ENCODE measurements around the gene CARMIL1. TPM values are rescaled to one million over a fixed set of nuclear protein-coding genes. Genes with fewer than 3 reads are reported as not detected.

The CARMIL1 gene
- total RNA-seq, 1 donor from 2014 or later: 86.3 TPM

DNA sequence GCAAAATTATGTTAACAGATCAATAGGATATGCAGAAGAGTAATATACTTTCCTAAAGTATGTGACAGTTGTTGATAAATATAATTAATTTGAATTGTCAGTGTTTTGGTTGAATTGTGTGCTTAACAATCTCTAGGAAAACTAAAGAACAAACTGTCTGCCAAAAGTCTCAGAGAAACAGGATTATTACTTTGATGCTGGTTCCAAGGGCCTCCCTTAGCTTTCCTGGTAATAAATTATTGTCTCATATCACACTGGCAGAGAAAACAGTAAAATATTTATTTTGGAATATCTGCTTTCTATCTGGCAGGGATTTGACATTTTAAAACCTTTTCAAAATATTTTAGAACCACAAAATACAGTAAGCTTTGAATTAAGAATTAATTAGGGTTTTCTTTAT lies 40.1 kb upstream of the CARMIL1 start:
- Mint-ChIP-seq H3K27ac (no peak overlapping the region), H3K27me3 (peaks cover 2% of the 10 kb centered on the region), H3K4me1 (ENCODE audit: low read depth) (peaks cover 2% of the 10 kb centered on the region), H3K4me3 (ENCODE audit: low read depth) (no peak overlapping the region), H3K36me3 (ENCODE audit: insufficient read depth) (no peaks in the 10 kb centered on the region), H3K9me3 (ENCODE audit: low read depth) (peaks cover 3% of the 10 kb centered on the region)
- no peak for DNase-seq (ENCODE audit: low spot score, unreplicated experiment)
- TF ChIP-seq, protein P1, sequence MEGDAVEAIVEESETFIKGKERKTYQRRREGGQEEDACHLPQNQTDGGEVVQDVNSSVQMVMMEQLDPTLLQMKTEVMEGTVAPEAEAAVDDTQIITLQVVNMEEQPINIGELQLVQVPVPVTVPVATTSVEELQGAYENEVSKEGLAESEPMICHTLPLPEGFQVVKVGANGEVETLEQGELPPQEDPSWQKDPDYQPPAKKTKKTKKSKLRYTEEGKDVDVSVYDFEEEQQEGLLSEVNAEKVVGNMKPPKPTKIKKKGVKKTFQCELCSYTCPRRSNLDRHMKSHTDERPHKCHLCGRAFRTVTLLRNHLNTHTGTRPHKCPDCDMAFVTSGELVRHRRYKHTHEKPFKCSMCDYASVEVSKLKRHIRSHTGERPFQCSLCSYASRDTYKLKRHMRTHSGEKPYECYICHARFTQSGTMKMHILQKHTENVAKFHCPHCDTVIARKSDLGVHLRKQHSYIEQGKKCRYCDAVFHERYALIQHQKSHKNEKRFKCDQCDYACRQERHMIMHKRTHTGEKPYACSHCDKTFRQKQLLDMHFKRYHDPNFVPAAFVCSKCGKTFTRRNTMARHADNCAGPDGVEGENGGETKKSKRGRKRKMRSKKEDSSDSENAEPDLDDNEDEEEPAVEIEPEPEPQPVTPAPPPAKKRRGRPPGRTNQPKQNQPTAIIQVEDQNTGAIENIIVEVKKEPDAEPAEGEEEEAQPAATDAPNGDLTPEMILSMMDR (IDR thresholded peaks at IDR 0.05; ENCODE audit: unreplicated experiment): no peak

DNA sequence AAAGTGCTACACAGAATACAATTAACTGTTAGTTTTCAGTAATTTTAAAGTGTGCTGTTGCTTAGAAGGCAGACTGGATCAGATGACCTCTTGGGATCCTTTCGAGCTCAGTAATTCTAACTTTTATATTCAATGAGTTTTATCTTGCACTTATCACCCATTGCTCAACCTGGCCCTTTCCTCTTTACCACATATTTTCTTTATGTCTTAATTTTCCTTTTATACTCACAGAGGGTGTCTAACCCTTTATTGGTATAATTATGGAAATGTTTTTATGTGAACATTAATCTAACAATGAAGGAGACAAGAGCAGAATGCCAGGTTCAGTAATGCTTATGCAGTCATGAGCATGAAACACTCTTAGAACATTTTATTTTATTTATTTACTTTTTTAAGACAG lies 39.7 kb upstream of the CARMIL1 start:
- TF ChIP-seq, protein P1 (IDR thresholded peaks at IDR 0.05; ENCODE audit: unreplicated experiment): no peak
- Mint-ChIP-seq H3K4me3 (ENCODE audit: low read depth) (no peak overlapping the region), H3K27ac (no peak overlapping the region), H3K27me3 (peaks cover 2% of the 10 kb centered on the region), H3K4me1 (ENCODE audit: low read depth) (peaks cover 4% of the 10 kb centered on the region), H3K36me3 (ENCODE audit: insufficient read depth) (no peaks in the 10 kb centered on the region), H3K9me3 (ENCODE audit: low read depth) (peaks cover 3% of the 10 kb centered on the region)
- no peak for DNase-seq (ENCODE audit: low spot score, unreplicated experiment)

DNA sequence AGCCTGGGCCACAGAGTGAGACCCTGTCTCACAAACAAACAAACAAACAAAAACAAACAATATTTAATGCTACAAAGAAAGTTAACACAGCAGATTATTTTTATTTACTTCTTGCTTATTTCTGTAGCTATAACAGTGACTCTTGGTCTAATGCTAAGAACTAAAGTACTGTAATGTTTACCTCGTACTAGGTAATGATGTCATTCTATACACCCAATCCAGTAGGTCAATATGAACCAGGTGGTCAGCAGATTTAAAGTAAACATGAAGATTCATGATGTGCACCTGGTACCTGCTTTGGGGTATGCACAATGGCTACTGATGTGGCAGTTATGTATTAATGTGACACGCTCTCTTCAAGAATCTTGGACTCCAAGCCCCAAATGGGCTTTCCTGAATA lies 36.6 kb upstream of the CARMIL1 start:
- Mint-ChIP-seq H3K36me3 (ENCODE audit: insufficient read depth) (no peaks in the 10 kb centered on the region), H3K9me3 (ENCODE audit: low read depth) (peaks cover 3% of the 10 kb centered on the region), H3K27me3 (no peaks in the 10 kb centered on the region), H3K4me3 (ENCODE audit: low read depth) (no peak overlapping the region), H3K27ac (no peak overlapping the region), H3K4me1 (ENCODE audit: low read depth) (peaks cover 9% of the 10 kb centered on the region)
- TF ChIP-seq, protein P1 (IDR thresholded peaks at IDR 0.05; ENCODE audit: unreplicated experiment): no peak
- no peak for DNase-seq (ENCODE audit: low spot score, unreplicated experiment)

DNA sequence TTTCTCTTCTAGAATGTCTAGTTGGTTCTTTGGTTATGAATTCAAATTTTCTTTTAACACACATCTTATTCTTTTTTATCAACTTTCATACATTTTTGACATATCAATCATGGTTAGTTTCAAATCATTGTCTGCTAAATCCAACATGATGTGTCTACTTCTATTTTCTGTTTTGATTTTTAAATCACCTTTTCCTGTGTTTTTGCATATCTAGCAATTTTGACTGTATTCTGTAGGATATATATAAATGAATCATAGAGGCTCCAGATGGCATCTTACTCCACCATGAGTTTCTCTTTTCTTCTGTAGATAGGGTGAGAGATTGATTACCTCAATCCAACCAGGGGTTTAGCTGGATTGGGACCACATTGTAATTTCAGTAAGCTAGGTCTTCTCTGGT lies 34.3 kb upstream of the CARMIL1 start:
- no peaks in the 10 kb centered on the region for H3K36me3 Mint-ChIP-seq (ENCODE audit: insufficient read depth)
- no peak overlapping the region for H3K27ac Mint-ChIP-seq
- H3K4me1 Mint-ChIP-seq (ENCODE audit: low read depth): peaks cover 7% of the 10 kb centered on the region
- TF ChIP-seq, protein P1 (IDR thresholded peaks at IDR 0.05; ENCODE audit: unreplicated experiment): no peak
- no peak for DNase-seq (ENCODE audit: low spot score, unreplicated experiment)
- peaks cover 3% of the 10 kb centered on the region for H3K9me3 Mint-ChIP-seq (ENCODE audit: low read depth)
- no peak overlapping the region for H3K4me3 Mint-ChIP-seq (ENCODE audit: low read depth)
- H3K27me3 Mint-ChIP-seq: no peaks in the 10 kb centered on the region

DNA sequence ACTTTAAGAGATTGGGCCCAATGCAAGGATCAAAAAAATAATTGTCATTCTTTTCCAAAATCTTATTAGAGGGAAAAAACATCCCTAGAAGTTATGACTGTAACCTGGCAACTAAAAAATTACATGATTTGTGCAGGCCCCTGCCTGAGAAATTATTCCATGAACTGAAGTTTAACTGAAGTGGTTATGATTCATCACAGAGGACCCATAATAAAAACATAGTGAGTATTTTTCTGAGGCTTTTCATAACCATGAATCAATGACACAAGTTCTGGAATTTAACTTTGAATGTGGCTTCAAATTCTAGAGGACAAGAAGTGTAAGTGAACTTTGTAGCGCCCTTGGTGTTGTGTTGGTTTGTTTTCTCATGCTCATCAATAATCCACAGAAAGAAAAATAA lies 31.1 kb upstream of the CARMIL1 start:
- Mint-ChIP-seq H3K27ac (no peak overlapping the region), H3K36me3 (ENCODE audit: insufficient read depth) (no peaks in the 10 kb centered on the region), H3K27me3 (no peaks in the 10 kb centered on the region), H3K9me3 (ENCODE audit: low read depth) (no peaks in the 10 kb centered on the region), H3K4me3 (ENCODE audit: low read depth) (no peak overlapping the region), H3K4me1 (ENCODE audit: low read depth) (peaks cover 7% of the 10 kb centered on the region)
- DNase-seq (ENCODE audit: low spot score, unreplicated experiment): no peak
- TF ChIP-seq, protein P1 (IDR thresholded peaks at IDR 0.05; ENCODE audit: unreplicated experiment): no peak

Measured in progenitor cell of endocrine pancreas (in vitro differentiated cells).